ENCODE measurements around the gene ZNF318.

ZNF318 gene

DNA sequence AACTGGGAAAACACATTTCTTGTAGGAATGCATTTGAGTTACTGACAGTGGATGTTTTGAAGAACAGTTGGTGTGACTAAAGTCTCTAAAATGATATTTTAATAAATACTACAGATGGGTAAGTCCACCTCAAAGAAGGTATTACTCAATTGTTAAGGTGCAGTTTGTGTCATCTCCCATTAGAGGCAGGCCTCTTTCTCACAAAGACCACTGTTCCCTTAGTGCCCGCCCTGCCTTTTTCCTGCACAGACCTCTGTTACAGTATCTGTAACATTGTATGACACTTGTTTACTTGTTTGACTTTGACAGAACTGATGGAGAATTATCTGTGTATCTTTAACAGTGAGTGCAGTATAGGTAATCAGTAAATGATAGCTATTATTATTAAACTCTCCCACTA, 55.6 kb downstream of the ZNF318 start:
- Histone ChIP-seq H3K4me2 (ENCODE audit: low read length) (peak overlapping the region; percentile 75), H3K36me3 (ENCODE audit: control insufficient read depth, low read length) (peaks cover 23% of the 10 kb centered on the region), H3K27me3 (ENCODE audit: control insufficient read depth, low read length) (no peaks in the 10 kb centered on the region), H3K4me3 (ENCODE audit: low read length) (peak overlapping the region; percentile 56), H3K4me1 (ENCODE audit: control insufficient read depth, low read length) (peaks cover 99% of the 10 kb centered on the region), H3K27ac (ENCODE audit: low read depth, low read length) (peak overlapping the region; percentile 96), H3K79me2 (ENCODE audit: control insufficient read depth, low read length) (no peaks in the 10 kb centered on the region), H3K9me3 (ENCODE audit: control insufficient read depth, insufficient read depth, low read length) (no peaks in the 10 kb centered on the region), H4K20me1 (ENCODE audit: control insufficient read depth, insufficient read depth, low read depth, low read length) (no peaks in the 10 kb centered on the region), H3F3A (ENCODE audit: control insufficient read depth, insufficient read depth) (peaks cover 50% of the 10 kb centered on the region), H3K9me2 (replicated peaks; ENCODE audit: control insufficient read depth, low read length) (no peaks in the 10 kb centered on the region)
- TF ChIP-seq, protein P1, sequence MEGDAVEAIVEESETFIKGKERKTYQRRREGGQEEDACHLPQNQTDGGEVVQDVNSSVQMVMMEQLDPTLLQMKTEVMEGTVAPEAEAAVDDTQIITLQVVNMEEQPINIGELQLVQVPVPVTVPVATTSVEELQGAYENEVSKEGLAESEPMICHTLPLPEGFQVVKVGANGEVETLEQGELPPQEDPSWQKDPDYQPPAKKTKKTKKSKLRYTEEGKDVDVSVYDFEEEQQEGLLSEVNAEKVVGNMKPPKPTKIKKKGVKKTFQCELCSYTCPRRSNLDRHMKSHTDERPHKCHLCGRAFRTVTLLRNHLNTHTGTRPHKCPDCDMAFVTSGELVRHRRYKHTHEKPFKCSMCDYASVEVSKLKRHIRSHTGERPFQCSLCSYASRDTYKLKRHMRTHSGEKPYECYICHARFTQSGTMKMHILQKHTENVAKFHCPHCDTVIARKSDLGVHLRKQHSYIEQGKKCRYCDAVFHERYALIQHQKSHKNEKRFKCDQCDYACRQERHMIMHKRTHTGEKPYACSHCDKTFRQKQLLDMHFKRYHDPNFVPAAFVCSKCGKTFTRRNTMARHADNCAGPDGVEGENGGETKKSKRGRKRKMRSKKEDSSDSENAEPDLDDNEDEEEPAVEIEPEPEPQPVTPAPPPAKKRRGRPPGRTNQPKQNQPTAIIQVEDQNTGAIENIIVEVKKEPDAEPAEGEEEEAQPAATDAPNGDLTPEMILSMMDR (IDR thresholded peaks at IDR 0.05; ENCODE audit: low read depth, low read length, poor library complexity, severe bottlenecking): no peak
- TF ChIP-seq EZH2phosphoT487 (IDR thresholded peaks at IDR 0.05; ENCODE audit: borderline replicate concordance, low read length): no peak

DNA sequence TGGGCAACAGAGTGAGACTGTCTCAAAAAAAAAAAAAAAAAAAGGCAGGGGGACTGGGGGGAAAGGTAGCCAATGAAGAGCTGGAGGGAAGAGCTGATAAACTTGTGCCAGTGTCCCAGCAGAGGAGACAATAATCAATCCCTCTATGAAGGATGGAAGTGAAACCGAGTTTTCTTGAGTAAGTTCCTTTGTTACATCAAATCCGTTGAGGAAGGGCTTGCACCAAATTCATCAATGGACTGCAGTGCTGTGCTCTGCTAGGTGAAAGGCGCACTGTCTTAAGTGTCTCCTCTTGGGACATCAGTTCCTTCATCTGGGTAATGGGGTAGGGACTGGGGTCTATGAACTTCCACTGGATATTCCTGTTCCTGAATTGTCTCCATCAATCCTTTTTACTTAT, 57.8 kb downstream of the ZNF318 start:
- H3K27ac ChIP-seq (ENCODE audit: low read depth, low read length): peak overlapping the region; percentile 96
- H3K4me2 ChIP-seq (ENCODE audit: low read length): peak overlapping the region; percentile 75
- H3K4me1 ChIP-seq (ENCODE audit: control insufficient read depth, low read length): peaks cover 92% of the 10 kb centered on the region
- H3K9me3 ChIP-seq (ENCODE audit: control insufficient read depth, insufficient read depth, low read length): no peaks in the 10 kb centered on the region
- TF ChIP-seq, protein P1 (IDR thresholded peaks at IDR 0.05; ENCODE audit: low read depth, low read length, poor library complexity, severe bottlenecking): no peak
- H3K9me2 ChIP-seq (replicated peaks; ENCODE audit: control insufficient read depth, low read length): no peaks in the 10 kb centered on the region
- H3K4me3 ChIP-seq (ENCODE audit: low read length): peak overlapping the region; percentile 35
- H3K79me2 ChIP-seq (ENCODE audit: control insufficient read depth, low read length): peaks cover 3% of the 10 kb centered on the region; the same call in 1 of the 2 replicates
- no peaks in the 10 kb centered on the region for H4K20me1 ChIP-seq (ENCODE audit: control insufficient read depth, insufficient read depth, low read depth, low read length)
- H3K36me3 ChIP-seq (ENCODE audit: control insufficient read depth, low read length): peaks cover 18% of the 10 kb centered on the region
- peaks cover 33% of the 10 kb centered on the region for H3F3A ChIP-seq (ENCODE audit: control insufficient read depth, insufficient read depth)
- no peaks in the 10 kb centered on the region for H3K27me3 ChIP-seq (ENCODE audit: control insufficient read depth, low read length)

DNA sequence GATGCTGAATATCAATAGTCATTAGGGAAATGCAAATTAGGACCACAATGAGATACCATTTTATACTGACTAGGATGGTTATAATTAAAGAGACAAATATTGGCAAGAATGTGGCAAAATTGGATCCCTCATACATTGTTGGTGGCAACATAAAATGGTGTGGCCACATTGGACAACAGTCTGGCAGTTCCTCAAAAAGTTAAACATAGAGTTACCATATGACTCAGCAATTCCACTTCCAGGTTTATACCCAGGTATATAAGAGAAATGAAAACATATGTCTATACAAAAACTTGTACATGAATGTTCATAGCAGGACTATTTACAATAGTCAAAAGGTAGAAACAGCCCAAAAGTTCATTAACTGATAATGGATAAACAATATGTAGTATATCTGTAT, 58.8 kb downstream of the ZNF318 start:
- H3F3A ChIP-seq (ENCODE audit: control insufficient read depth, insufficient read depth): peaks cover 33% of the 10 kb centered on the region
- no peaks in the 10 kb centered on the region for H3K9me2 ChIP-seq (replicated peaks; ENCODE audit: control insufficient read depth, low read length)
- TF ChIP-seq, protein P1 (IDR thresholded peaks at IDR 0.05; ENCODE audit: low read depth, low read length, poor library complexity, severe bottlenecking): no peak
- TF ChIP-seq EZH2phosphoT487 (IDR thresholded peaks at IDR 0.05; ENCODE audit: borderline replicate concordance, low read length): no peak
- no peaks in the 10 kb centered on the region for H4K20me1 ChIP-seq (ENCODE audit: control insufficient read depth, insufficient read depth, low read depth, low read length)
- H3K36me3 ChIP-seq (ENCODE audit: control insufficient read depth, low read length): peaks cover 8% of the 10 kb centered on the region
- H3K27me3 ChIP-seq (ENCODE audit: control insufficient read depth, low read length): no peaks in the 10 kb centered on the region
- H3K27ac ChIP-seq (ENCODE audit: low read depth, low read length): peak overlapping the region; percentile 96
- peaks cover 3% of the 10 kb centered on the region; the same call in 1 of the 2 replicates for H3K79me2 ChIP-seq (ENCODE audit: control insufficient read depth, low read length)
- peak overlapping the region; percentile 75; the same call in 1 of the 2 replicates for H3K4me2 ChIP-seq (ENCODE audit: low read length)
- H3K9me3 ChIP-seq (ENCODE audit: control insufficient read depth, insufficient read depth, low read length): no peaks in the 10 kb centered on the region
- H3K4me1 ChIP-seq (ENCODE audit: control insufficient read depth, low read length): peaks cover 81% of the 10 kb centered on the region
- H3K4me3 ChIP-seq (ENCODE audit: low read length): no peak overlapping the region
